ENCODE data around the gene CMYA5.

- TF ChIP-seq CTCF (IDR thresholded peaks at IDR 0.05; ENCODE audit: low read length), result no peak
- no peak for TF ChIP-seq EZH2 (IDR thresholded peaks at IDR 0.05; ENCODE audit: borderline replicate concordance, low read length)
These were observed 4.5 kb downstream of the CMYA5 start for GRCh38 chr5:79694183-79694582.

All from OCI-LY1 (cell line).